PC-3 (cell line): Measurements from ENCODE around the gene CEP128.

Experiments
- EZH2 ChIP-seq: fragments of 300-600 bp; sonication (generic); IDR thresholded peaks from one replicate; pipeline ENCODE4 v1.6.1; 2017; ENCODE audit warnings: antibody characterized with exemption, mild to moderate bottlenecking, low read length; ENCODE audit not compliant: unreplicated experiment
- EZH2phosphoT487 ChIP-seq: fragments of 300-600 bp; sonication (generic); IDR thresholded peaks from 2 replicates; pipeline ENCODE4 v1.6.1; 2018; ENCODE audit warnings: mild to moderate bottlenecking, antibody characterized with exemption, low read length, borderline replicate concordance
- TF ChIP-seq, protein P1 (sequence below): fragments of 300-600 bp; sonication (generic); conservative IDR thresholded peaks from 2 replicates; pipeline ENCODE4 v1.5.1; 2017; ENCODE audit warnings: antibody characterized with exemption, low read depth, mild to moderate bottlenecking, low read length

DNA sequence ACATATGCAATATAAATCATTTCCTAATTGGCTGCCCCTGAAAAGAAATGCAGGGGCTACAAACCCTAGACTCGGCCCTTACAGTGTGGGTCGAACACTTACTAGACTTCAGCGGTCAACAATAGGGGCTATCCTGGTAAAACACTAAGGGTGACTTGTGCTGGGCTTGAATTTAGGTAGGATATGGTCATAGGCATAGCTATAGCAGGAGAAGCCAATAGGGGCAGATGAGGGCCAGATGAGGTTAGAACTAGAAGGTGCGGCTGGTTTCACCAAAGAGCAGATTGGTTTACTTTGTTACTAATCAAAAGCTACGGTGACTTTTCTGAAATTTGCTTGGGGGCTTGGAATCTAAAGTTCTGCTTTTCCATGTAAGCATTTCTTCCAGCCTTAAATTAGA lies 447.9 kb downstream of the CEP128 start:
- TF ChIP-seq, protein P1, sequence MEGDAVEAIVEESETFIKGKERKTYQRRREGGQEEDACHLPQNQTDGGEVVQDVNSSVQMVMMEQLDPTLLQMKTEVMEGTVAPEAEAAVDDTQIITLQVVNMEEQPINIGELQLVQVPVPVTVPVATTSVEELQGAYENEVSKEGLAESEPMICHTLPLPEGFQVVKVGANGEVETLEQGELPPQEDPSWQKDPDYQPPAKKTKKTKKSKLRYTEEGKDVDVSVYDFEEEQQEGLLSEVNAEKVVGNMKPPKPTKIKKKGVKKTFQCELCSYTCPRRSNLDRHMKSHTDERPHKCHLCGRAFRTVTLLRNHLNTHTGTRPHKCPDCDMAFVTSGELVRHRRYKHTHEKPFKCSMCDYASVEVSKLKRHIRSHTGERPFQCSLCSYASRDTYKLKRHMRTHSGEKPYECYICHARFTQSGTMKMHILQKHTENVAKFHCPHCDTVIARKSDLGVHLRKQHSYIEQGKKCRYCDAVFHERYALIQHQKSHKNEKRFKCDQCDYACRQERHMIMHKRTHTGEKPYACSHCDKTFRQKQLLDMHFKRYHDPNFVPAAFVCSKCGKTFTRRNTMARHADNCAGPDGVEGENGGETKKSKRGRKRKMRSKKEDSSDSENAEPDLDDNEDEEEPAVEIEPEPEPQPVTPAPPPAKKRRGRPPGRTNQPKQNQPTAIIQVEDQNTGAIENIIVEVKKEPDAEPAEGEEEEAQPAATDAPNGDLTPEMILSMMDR = no peak
- TF ChIP-seq EZH2 = no peak
- TF ChIP-seq EZH2phosphoT487 = no peak
